Skeletal muscle satellite cell (primary cell): Measurements from ENCODE around the gene RALGAPB.
A peak's percentile ranks its signal among the peaks of the same experiment; 100 is the strongest.
"Not testable (repeated sequence)": the region's sequence is repeated elsewhere in the genome, so short reads cannot be mapped to it uniquely, and the experiment has no call there.

ENCODE experiments used
- H3K27me3 ChIP-seq: 2 replicates; pipeline ENCODE4 v1.7.0; 2013; ENCODE audit warnings: low read length; ENCODE audit not compliant: control insufficient read depth, insufficient read depth
- H3K36me3 ChIP-seq: 2 replicates; pipeline ENCODE4 v1.7.0; 2013; ENCODE audit warnings: mild to moderate bottlenecking, control low read depth, low read length; ENCODE audit not compliant: insufficient read depth
- H3K4me1 ChIP-seq: 2 replicates; pipeline ENCODE4 v1.7.0; 2013; ENCODE audit warnings: low read length; ENCODE audit not compliant: control insufficient read depth, insufficient read depth
- H3K4me2 ChIP-seq: 2 replicates; pipeline ENCODE4 v1.7.0; 2013; ENCODE audit warnings: mild to moderate bottlenecking, low read length
- H3K4me3 ChIP-seq: 2 replicates; pipeline ENCODE4 v1.7.0; 2013; ENCODE audit warnings: low read length
- H3K9ac ChIP-seq: 2 replicates; pipeline ENCODE4 v1.7.0; 2013; ENCODE audit warnings: mild to moderate bottlenecking, low read depth, low read length, moderate library complexity
- H3K9me3 ChIP-seq: replicated peaks from 2 replicates; pipeline ENCODE4 v1.7.0; 2013; ENCODE audit warnings: mild to moderate bottlenecking, control low read depth, low read length

Gene RALGAPB

GRCh38 chr20:38591474-38592410 lies 119.1 kb downstream of the RALGAPB start:
- no peak overlapping the region for H3K9ac ChIP-seq
- H3K4me3 ChIP-seq: no peak overlapping the region
- peaks cover 25% of the 10 kb centered on the region for H3K27me3 ChIP-seq
- H3K4me1 ChIP-seq: no peaks in the 10 kb centered on the region
- no peaks in the 10 kb centered on the region for H3K36me3 ChIP-seq
- no peaks in the 10 kb centered on the region for H3K9me3 ChIP-seq
- H3K4me2 ChIP-seq: no peak overlapping the region

DNA sequence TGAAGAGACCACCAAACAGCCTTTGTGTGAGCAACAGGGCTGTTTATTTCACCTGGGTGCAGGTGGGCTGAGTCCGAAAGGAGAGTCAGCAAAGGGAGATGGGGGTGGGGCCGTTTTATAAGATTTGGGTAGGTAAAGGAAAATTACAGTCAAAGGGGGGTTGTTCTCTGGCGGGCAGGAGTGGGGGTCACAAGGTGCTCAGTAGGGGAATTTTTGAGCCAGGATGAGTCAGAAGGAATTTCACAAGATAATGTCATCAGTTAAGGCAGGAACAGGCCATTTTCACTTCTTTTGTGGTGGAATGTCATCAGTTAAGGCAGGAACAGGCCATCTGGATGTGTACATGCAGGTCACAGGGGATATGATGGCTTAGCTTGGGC lies 119.8 kb downstream of the RALGAPB start:
- not testable (repeated sequence) for H3K36me3 ChIP-seq, H3K4me3 ChIP-seq, H3K9ac ChIP-seq, H3K4me1 ChIP-seq, H3K4me2 ChIP-seq, H3K9me3 ChIP-seq
- peaks cover 20% of the 10 kb centered on the region for H3K27me3 ChIP-seq

DNA sequence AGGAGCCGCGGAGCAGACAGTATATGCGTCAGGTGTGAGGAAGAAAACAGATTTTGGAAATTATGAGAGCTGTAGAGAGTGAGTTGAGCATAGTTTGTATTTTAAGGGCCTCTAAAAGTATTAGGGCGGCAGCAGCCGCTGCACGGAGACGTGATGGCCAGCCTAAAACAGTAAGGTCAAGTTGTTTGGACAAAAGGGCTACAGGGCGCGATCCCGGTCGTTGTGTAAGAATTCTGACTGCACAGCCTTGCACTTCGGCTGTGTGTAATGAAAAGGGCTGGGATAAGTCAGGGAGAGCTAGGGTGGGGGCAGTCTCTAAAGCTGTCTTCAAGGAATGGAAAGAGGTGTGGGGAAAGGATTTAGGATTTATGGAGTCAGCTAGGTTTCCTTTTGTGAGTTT lies 121.6 kb downstream of the RALGAPB start:
- not testable (repeated sequence) for H3K4me2 ChIP-seq, H3K9me3 ChIP-seq, H3K9ac ChIP-seq, H3K4me3 ChIP-seq, H3K4me1 ChIP-seq, H3K36me3 ChIP-seq
- peaks cover 23% of the 10 kb centered on the region for H3K27me3 ChIP-seq

- H3K4me1 ChIP-seq, H3K9me3 ChIP-seq, H3K36me3 ChIP-seq, H3K9ac ChIP-seq, H3K4me3 ChIP-seq, H3K4me2 ChIP-seq: not testable (repeated sequence)
- H3K27me3 ChIP-seq: peaks cover 33% of the 10 kb centered on the region
Observed at GRCh38 chr20:38595886-38596285, 123.2 kb downstream of the RALGAPB start.

GRCh38 chr20:38599410-38599882 lies 126.8 kb downstream of the RALGAPB start:
- Histone ChIP-seq H3K4me1 (peaks cover 6% of the 10 kb centered on the region), H3K4me2 (no peak overlapping the region), H3K4me3 (no peak overlapping the region), H3K9ac (no peak overlapping the region), H3K36me3 (no peaks in the 10 kb centered on the region), H3K9me3 (no peaks in the 10 kb centered on the region), H3K27me3 (peaks cover 56% of the 10 kb centered on the region)

GRCh38 chr20:38600057-38600456 lies 127.4 kb downstream of the RALGAPB start:
- Histone ChIP-seq H3K36me3 (no peaks in the 10 kb centered on the region), H3K4me1 (peaks cover 6% of the 10 kb centered on the region), H3K9ac (no peak overlapping the region), H3K27me3 (peaks cover 60% of the 10 kb centered on the region), H3K9me3 (no peaks in the 10 kb centered on the region), H3K4me2 (no peak overlapping the region), H3K4me3 (no peak overlapping the region)

DNA sequence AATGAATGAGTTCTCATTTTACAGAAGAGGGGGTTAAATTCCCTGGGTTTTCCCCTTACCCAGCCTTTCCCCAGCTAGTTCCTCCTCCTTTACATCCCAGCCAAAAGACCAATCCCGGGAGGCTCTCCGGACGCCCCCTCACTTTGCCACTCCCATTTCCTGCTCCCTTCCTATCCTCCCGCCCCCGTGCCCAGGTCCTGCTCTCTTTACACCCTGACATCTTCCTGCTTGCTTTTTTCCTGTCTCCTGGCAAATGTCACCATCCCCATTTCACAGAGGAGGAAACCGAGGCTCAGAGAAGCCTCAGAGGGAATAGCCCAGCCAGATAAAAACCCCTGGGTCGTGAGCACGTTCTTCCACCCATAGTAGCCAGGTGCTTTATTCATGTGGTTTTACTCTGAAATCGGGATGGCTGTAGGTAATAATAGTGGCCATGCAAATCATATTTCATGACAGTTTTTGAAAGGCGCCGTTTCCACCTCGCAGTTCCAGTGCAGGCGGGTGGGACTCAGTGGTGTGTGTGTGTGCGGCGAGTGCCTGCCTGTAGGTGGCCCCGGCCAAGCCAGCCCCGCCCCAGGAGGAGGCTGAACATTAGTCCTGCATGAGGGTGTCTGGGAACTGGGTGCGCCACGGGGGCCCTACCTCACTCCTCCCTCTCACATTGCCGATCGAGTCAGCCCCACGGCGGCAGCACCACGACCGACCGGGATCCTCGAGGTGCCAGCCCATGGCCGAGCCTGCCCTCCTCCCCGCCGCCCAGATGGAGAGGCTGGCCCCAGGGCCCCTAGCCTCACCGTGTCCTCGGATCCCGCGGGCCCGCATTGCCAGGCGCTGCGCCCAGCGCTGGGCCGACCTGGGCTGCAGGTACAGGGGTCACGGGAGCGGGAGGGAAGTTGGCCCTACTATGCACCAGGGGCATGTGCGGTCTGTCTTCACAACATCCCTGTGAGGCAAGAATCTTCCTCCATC lies 128.9 kb downstream of the RALGAPB start, which contains the start of gene ARHGAP40:
Gene ARHGAP40 (plus strand): TSS at position 594 of the 969 bp plus-strand sequence.
- H3K9ac ChIP-seq: no peak within 1 kb of the TSS
- peak within 1 kb of the TSS; percentile 56 for H3K4me3 ChIP-seq
- peaks cover 6% of the 10 kb centered on the region for H3K4me1 ChIP-seq
- no peaks in the 10 kb centered on the region for H3K9me3 ChIP-seq
- H3K36me3 ChIP-seq: no peaks in the 10 kb centered on the region
- H3K27me3 ChIP-seq: peaks cover 65% of the 10 kb centered on the region
- H3K4me2 ChIP-seq: peak within 1 kb of the TSS; percentile 75

DNA sequence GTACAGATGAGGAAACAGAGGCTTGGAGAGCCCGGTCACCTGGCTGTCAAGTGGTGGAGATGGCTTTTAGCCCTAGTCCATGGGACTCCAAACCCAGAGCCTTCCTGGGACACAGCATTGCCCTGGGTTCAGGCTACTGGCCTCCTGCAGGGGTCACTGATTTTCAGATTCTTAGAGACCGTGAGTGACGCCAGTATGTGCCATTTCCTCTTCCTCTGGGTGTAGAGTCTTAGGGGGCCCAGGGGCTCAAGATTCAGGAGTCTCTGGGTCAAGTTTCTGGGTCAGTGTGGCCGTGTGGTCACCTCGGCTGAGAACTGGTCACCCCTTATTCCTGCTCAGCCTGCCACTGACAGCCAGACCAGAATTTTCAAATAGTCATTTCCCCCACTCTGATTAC lies 129.5 kb downstream of the RALGAPB start:
- H3K27me3 ChIP-seq: peaks cover 72% of the 10 kb centered on the region
- H3K36me3 ChIP-seq: no peaks in the 10 kb centered on the region
- no peaks in the 10 kb centered on the region for H3K9me3 ChIP-seq
- no peak overlapping the region for H3K4me3 ChIP-seq
- H3K4me1 ChIP-seq: peaks cover 6% of the 10 kb centered on the region
- no peak overlapping the region for H3K9ac ChIP-seq
- no peak overlapping the region for H3K4me2 ChIP-seq

DNA sequence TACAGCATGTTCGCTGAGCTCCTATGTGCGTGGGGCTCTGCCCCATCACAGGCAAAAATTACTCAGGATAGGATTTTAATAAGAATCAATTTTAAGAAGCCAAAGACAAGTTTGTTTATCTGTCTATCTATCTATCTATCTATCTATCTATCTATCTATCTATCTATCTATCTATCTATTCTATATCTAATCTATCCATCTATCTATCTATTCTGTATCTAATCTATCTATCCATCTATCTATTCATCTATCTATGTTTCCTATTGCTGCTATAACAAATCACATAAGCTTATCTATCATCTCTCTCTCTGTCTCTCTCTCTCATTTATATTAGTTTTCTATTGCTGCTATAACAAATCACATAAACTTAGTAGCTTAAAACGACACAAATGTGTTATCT lies 130.6 kb downstream of the RALGAPB start:
- Histone ChIP-seq H3K27me3 (peaks cover 80% of the 10 kb centered on the region), H3K9me3 (no peaks in the 10 kb centered on the region), H3K9ac (no peak overlapping the region), H3K4me2 (no peak overlapping the region), H3K36me3 (no peaks in the 10 kb centered on the region), H3K4me3 (no peak overlapping the region), H3K4me1 (peaks cover 6% of the 10 kb centered on the region)

DNA sequence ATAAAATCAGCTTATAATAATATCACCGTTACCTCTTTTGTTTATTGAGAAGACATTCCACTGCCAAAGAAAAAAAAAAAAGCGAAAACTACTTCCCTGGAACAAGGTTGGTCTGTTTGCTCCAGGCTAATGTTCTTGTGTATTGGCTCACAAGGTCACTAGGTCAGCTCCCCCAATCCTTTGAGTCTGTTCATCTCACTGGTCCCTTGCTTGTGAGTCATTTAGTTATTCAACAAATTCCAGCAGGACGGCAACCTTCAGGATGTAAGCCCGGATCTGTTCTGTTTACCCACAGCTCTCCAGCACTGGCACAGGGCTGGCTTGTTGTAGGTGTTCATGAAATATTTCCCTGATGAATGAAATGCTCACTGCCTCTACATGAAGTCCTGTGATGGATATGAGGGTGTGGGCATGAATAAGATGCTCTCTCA lies 132.2 kb downstream of the RALGAPB start:
- Histone ChIP-seq H3K4me2 (no peak overlapping the region), H3K4me1 (peaks cover 6% of the 10 kb centered on the region), H3K4me3 (no peak overlapping the region), H3K36me3 (no peaks in the 10 kb centered on the region), H3K9ac (no peak overlapping the region), H3K9me3 (no peaks in the 10 kb centered on the region), H3K27me3 (peaks cover 76% of the 10 kb centered on the region)

DNA sequence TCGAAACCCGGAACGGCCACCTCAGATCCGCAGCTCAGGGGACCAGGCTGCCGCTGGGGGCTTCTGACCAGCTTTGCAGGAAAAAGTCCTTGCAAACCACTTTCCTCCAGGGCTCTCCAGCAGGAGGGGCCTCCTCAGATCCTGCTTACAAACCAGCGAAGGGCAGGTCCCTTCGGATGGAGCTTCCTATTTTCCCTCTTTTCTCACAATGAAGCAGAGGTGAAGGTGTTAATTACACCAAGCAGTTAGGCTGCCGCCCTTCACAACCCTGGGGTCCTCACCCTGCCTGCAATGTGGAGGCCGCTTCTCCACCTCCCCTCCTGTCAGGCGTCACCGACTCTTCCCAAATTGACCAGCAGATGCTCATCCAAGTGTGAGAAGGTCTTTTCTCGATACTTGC lies 134.7 kb downstream of the RALGAPB start:
- H3K27me3 ChIP-seq: peaks cover 58% of the 10 kb centered on the region
- H3K36me3 ChIP-seq: no peaks in the 10 kb centered on the region
- H3K4me2 ChIP-seq: no peak overlapping the region
- H3K9ac ChIP-seq: no peak overlapping the region
- H3K9me3 ChIP-seq: no peaks in the 10 kb centered on the region
- no peaks in the 10 kb centered on the region for H3K4me1 ChIP-seq
- H3K4me3 ChIP-seq: no peak overlapping the region
